RCC 7860 (cell line): ENCODE results near the gene GID8.
A peak's percentile ranks its signal among the peaks of the same experiment; 100 is the strongest.

Experiments
- DNase-seq: peaks from one replicate; pipeline ENCODE4 v3.0.0-alpha.2; 2015; ENCODE audit warnings: low spot score
- FAIRE-seq: peaks from 2 replicates; lab custom pipeline; 2012; peaks lifted over from hg19 to GRCh38; lab: Jason Lieb, UNC

Gene GID8

DNA sequence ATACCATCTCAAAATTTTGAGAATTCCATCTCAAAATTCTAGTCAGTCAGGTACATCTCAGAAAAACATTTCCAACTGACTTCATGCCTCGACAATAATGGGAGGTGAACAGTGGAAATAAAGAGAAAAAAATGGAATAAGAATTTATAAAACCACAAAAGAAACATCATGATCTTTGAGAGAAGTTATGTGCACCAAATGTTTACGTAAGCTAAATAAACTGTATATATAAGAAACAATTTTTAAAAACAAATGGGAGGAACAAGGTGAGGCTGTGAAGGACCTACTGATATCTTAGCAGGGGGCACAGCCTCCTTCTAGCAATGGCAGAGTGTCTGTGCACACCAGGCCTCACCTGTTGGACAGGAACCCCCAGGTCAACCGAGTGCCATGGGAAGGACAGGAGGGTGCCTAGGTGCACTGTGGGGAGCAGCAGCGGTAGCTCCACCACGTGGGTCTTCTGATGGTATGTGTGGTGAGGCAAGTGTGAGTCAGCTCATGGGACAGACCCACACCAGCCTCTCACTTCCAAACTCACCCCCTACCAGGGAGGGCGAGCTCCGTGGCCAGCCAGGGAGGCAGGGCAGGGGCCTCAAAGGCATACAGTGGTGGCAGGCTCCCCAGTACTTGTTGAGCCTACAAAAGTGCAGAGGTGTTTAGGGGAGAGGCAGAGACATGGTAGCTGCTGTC, 34.9 kb upstream of the GID8 start:
- DNase-seq (peak; percentile 33), FAIRE-seq (no peak)

DNA sequence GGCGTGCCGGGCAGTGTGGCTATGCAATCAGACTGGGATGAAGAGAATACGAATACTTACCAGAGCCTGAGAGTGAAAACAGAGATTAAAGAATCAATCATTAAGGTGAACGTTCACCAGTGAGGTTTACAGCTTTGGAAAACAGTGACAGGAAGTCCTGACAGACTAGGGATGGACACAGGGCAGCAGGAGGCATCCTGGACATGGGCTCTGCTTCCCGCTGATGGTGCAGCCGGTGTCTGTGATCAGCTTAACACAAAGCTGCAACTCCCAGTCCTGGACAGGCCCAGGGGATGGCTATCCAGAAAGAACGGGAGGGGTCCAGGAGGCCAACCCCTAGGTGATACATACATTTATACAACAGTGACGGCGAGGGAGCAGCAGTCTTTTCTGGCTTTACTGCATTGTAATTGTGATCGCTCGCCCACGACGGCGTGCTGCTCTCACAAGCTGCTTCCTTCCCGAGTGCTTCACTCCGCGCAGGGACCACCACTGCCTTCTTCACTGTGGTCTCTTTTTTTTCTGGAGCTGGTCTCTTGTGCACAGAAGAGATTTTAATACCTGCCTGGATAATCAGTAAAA, 32.3 kb upstream of the GID8 start:
- FAIRE-seq (no peak), DNase-seq (no peak)

DNA sequence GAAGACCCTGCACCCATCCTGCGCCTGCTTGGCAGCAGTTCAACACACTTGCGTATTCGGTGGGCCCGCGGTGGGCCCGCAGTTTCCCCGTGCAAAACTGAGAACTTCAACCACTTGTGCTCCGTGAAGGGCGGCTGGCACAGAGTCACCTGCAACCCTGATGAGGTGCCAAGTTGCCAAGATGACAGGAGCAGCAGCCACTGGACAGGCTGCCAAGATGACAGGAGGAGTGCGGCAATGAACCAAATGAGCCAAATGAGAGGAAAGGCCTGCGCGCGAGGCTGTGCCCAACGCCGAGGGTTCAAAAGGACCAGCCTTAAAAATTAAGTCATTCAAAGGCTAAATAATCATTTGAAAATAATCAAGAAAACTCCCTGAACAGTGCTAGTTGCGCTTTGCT, 31.7 kb upstream of the GID8 start:
- DNase-seq (no peak), FAIRE-seq (no peak)

DNA sequence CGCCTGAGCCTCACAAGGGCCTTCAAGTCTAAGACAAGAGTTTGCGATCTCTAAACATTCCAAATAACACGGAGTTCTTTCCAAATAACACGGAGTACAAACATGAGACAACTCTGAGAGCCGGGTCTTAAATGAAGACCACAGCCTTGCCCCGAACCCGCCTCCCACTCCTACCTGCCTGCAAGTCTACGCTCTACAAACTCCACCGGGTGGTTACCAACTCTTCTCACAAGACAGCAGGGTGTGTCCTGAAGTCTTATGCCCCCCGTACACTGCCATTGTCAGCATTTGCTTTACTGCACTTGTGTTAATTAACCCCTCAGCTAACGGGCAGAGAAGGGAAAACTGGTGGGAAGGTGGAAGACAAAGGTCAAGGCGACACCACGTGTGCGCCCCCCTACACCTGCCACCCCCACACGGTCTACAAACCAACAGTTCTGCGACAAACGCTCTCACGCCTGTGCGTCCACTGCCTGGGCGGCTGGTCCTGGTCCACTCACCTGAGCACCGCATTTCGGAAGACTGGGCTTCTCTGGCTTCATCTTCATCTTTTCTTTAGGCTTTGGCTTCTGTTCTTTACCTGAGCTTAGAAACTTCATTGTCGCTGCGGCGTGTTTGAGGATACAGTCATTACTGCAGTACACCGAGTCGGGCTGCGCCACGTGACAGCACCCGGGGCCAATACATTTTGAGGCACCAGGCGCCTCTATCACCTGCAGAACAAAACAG, 31.1 kb upstream of the GID8 start:
- FAIRE-seq = no peak
- no peak for DNase-seq

DNA sequence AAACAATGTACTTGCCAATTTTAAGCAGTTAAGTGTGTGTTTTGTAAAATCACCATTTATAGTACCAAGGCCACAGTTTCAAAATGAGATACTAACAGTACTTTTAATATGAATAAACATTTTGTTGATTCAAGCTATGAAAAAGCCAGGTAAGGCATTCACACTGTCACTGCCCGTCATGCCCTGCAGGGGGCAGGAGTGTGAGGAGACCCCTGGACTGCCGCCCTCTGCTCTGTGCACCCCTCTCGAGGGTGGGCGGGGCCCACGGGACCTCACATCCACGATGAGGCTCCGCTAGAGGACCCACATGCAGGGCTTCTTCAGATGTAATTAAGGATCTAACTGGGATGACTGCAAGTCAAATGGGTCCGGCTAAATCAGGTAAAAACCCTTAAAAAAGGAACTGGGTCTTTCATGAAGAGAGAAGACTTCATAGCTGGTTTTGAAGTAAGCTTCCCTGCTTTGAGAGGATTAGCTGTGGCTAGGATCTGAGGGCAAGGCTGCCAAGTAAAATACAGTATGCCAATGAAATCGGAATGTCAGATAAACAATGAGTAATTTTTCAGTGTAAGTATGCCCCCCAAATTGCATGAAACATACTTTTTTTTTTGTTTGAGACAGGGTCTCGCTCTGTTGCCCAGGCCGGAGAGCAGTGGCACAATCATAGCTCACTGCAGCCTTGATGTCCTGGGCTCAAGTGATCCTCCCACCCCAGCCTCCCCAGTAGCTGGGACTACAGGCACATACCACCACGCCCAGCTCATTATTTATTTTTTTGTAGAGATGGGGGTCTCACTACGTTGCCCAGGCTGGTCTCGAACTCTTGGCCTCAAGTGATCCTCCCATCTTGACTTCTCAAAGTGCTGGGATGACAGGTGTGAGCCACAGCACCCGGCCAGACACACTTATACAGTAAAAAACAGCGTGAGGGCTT, 30.3 kb upstream of the GID8 start:
- no peak for FAIRE-seq

DNA sequence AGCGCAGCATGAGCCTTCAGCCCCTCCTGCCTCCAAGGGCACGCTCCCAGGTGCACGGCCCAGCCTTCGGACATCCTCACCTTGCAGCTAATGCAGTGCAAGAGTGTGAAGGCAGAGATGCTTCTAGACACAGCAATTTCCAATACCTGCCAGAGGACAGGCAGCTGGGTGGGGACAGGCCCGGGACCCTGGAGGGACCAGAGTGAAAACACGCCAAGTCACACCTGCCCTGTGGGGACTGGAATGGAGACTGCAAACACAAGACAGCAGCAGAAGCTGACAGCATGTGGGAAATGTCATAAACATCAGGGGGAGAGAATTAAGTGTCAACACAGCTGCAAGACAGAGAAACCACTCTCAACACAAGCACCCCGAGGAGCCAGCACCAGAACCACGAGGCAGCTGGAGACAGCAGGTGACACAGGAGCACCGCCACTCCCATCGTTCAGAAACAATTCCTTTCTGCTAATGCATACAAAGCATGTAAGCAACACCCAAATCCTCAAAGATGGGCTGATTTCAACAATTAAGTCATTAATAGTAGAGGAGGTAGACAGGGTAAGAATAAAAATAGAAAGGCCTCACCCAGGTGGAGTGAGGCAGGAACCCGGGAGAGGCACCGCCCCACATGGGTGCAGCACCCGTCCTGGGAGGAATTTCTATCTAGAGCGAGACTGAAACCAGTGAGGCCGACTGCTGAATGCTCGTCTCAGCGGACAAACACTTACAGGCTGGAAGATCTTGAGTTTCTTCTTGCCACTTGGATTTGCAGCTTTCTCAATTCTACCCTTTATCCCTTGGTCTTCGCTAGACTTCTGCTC, 28.8 kb upstream of the GID8 start:
- DNase-seq (no peak), FAIRE-seq (no peak)

More for the DNA sequence above, 30.3 kb upstream of the GID8 start:
- no peak for DNase-seq

DNA sequence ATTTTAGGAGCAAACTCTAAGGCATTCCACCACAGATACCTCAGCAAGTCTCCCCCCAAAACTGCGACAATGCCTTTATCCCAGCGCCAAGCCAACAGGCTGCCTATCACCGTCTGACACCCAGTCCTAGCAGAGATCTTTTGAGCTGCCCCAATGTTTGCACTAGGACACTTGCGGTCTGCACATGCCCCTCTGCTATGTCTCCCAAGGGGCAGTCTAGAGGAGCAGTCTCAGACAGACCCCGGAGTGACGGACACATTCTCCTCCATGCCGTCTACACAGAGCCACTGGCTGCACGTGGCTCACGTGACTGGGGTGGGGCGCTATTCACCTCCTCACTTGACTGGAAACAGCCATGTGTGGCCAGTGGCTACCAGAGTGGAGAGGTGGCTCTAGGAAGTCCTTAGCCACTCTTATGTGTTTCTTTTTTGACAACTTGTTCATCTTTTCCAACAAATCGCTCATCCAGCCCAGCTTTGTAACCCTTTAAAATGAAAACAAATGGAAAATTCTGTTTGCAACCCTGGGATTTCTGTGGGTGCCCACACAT, 27.7 kb upstream of the GID8 start:
- no peak for FAIRE-seq
- DNase-seq = no peak

DNA sequence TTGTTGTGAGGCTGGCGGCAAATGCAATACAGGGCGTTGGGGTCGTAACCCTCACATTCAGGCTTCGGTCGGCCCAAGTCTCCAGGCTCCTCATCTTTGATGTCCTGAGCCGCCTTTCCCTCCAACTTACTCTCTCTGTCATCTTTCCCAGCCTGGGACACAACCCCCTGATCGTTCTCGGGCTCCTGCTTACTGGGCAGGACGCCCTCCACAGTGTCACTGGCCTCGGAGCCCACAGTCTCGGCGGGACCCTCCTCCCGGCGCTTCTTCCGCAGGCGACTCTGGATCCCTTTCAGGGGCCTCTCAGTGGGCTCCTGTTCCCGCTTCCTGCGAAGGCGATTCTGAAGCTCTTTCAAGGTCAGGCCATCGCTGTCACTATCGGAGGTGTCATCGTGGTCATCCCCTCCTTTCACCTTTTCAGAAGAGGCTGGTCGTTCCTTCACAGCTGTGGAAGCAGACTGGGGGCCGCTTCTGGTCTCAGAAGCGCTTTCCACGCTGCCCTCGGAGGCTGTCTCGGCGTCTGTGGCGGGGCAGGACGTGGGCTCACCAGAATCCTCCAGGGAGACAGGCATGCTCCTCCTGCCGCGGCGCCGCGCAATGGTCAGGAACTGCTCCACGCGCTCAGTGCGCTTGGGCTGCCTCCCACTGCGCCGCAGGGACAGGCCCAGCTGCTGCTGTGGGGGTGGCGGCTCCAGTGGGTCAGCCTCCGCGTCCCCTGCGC, 27.0 kb upstream of the GID8 start:
- no peak for DNase-seq
- no peak for FAIRE-seq

DNA sequence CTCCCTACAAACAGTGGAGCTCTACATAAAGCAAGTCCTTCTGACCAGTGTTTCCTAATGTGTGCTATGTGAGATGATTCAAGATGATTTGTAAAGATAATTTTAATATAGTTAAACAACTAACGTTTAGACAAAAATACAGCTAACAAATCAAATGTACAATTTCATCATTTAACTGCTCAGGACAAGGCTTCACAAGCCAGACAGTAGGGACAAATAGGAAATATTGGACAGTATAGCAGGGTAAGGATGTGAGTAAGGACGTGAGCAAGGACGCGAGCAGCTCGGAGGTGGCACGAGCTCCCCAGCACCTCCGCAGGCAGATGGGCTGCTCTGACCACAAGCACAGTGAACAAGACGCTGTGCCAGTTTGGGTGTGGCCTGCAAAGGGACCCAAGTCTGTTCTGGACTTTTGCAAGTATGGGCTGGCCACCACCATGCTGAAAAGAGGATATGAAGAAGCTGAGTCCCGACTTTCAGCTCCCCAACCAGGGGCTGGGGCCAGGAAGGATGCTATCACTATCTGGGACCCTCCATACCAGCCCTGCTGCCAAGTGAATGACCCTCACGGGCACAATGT, 26.2 kb upstream of the GID8 start:
- FAIRE-seq = no peak
- no peak for DNase-seq

DNA sequence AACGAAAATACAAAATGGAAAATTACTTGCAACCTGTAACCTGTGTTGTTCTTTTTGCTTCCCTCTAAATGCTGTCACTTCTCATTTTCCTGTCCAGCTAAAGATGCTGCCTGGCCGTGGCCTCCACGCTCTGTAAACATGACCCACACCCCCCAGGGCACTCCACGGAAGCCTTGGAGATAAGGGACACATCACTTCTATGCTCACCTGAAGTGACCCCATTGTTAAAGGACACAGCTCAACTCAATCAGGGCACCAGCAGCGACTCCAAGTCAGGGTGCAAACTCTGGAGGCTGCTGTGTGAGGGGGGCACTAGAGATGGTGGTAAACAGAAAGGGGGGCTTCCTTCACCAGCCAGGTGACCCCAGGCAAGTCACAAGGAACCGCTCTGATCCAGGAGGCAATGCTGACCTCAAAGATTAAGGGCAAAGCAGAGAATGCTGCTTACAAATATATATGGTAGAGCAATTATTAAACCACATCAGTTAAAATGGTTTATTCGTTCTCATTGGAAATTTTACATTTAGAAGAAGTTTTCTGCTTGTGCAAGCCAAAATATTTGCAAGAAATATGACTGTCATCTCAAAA, 24.8 kb upstream of the GID8 start:
- FAIRE-seq (no peak), DNase-seq (no peak)

DNA sequence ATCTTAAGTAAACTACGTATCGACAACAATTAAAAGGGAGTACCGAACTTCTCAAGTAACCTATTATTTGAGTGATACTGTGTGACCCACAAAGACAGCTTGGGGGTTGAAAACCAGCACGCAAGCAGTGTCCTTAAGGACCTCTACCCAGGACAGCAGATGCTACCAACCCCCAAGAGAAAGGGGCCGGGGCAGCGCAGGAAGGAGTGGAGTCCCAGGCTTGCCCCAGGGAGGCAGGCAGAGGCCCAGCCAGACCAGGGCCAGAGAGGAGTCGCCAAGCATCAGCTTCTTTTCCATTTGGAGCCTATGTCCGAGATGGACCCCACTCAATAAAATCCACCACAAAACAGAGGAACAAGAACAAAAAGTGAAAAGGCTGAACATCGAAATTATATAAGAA, 23.5 kb upstream of the GID8 start:
- FAIRE-seq (no peak), DNase-seq (no peak)

DNA sequence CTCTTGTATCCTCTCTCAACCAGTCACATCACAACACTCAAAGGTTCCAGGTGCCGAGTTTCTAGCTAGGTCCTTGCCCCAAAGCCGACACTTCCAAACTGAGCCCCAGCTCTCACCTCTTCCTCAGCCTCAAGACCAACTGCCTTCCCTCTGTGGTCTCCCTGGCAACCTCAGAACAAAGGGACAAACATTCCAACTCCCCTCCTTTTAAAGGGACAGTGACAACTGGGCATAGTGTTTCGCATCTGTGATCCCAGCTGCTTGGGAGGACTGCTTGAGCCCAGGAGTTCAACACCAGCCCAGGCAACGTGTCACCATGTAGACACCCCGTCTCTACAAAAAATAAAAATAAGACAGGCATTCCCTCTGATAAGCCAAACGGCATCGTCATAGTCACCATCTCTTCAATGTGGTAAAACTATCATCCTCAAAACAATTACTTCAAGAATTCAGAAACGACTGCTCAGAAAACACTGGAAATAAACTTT, 22.9 kb upstream of the GID8 start:
- FAIRE-seq = no peak

DNA sequence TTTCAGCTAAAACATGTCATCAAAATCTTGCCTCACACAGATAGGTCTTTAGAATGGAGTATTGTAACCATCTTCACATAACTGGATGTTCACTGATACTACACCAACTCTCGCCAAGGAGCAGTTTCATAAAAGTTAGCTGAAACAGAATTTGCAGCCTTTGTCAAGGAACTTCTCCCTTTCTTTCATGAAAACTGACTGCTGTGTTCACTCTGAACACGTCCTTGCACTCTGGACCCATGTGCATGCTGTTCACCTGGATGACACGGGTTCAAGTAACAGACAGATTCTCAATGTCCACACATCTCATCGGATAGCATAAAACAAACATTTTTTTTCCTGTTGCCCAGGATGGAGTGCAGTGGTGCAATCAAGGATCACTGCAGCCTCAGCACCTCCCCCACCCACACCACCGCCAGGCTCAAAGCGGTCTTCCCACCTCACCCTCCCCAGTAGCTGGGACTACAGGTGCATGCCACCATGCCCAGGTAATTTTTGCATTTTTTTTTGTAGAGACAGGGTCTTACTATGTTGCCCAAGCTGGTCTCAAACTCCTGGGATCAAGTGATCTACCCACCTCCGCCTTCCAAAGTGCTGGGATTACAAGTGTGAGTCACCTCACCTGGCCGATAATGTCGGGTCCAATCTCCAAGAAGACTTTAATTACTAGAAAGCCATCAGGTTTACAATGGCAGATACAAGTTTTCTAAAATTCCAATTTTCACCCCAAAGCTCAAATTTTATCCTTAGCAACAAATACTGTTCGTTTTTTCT, 21.1 kb upstream of the GID8 start:
- FAIRE-seq (no peak), DNase-seq (no peak)

More for the DNA sequence above, 22.9 kb upstream of the GID8 start:
- peak; percentile 28 for DNase-seq

DNA sequence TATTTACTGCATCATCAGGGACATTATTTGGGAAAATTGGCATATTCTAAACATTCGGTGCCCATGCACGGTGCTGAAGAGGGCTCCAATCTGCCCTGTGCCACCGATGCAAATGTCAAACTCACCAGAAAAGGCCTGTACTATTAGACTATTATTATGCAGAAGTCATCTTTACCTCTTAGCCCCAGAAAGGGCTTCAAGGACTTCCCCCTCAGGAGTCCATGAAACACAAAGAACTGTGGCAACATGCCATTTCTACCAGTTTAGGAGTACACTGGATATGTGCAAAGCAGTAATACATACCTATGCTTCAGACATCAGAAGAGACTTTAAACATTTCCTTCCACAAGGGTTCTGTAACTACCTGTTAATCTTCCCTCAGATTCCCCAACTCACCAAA, 20.2 kb upstream of the GID8 start:
- no peak for DNase-seq
- no peak for FAIRE-seq

DNA sequence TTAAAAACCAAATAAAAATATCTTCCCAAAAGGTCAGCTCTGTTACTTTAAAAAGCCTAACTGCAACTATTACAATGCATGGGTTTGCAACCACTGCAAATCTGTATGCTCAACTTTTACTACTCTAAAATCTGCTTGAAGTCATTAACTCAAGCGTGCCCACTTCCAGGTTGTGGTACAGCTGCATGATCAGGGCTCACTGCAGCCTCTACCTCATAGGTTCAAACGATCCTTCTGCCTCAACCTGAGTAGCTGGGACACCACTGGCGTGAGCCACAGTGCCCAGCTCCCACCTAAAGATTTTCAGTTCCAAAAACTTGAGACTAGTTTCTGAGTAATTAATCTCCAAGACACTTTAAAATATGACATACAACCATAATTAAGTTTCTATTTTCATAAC, 19.8 kb upstream of the GID8 start:
- DNase-seq = no peak
- FAIRE-seq = no peak

DNA sequence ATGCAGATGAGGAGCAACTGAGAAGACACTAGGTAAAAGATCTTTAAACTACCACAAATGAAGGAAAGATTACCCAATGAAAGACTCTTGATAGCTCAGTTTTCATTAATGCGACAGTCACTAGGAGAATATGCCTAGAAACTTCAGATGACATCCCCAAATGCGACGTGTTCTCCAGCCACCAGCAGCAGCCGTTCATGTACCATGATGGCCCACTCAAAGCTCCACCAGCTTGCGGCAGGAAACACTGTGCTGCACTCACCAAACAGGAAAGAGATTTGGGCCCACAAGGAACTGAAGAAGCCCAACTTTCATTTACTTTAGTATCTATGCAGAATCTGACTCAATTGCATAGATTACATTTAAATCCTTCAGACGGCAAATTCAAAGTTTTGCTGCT, 19.1 kb upstream of the GID8 start:
- FAIRE-seq = no peak
- DNase-seq = no peak

DNA sequence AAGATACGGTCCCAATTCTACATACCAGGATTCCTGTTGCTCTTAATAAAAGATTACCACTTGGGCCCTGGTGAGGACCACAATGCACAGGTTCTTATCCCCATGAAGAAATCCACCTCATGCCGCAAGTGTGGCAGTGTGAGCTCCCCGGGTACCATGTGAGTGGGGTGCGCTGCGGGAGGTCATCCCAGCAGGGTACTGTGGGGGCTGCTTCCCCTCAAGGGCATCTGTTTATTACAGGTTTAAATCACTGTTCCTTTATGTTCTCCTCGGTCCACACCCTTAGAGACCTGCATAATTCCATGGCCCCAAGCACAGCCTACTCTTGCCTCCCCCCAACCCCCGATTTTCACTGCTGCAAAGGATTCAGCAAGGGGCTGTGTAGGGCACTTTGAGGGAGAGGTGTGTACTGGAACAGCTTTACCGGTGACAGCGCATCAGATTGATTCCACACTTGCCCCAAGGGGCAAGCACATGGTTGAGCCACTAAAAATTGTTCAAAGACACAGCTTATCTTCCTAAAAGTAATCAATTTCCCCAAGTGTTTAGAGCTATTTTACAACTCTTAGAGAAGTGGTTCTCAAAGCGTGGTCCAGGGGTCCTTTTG, 17.8 kb upstream of the GID8 start:
- no peak for FAIRE-seq
- no peak for DNase-seq
